GM12873 (cell line): ENCODE results near the gene BOD1L1.

Source experiments
- TF ChIP-seq, protein P1 (sequence below): IDR thresholded peaks from 2 replicates; pipeline ENCODE4 v1.5.1; 2012; ENCODE audit warnings: low read depth, mild to moderate bottlenecking, moderate library complexity, low read length, control low read depth; ENCODE audit not compliant: insufficient read depth; ENCODE audit errors: missing control alignments

The BOD1L1 gene

DNA sequence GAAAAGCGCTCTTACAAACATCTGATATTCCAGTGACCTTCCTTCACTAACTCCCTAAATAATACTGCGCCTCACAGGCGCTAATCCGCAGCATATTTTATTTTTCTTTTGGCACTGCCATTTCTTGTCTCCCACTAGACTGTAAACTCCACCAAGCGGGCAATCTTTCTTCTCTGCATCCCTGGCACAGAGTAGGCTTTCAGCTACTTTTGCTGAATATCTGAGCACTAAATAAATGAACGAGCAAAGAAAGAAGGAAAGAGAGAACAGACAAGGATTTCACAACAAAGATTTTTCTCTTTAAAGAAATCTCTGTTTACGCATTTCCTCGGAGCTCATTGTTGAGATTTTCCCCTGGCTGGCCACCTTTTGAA is 95.9 kb downstream of the BOD1L1 start:
- TF ChIP-seq, protein P1, sequence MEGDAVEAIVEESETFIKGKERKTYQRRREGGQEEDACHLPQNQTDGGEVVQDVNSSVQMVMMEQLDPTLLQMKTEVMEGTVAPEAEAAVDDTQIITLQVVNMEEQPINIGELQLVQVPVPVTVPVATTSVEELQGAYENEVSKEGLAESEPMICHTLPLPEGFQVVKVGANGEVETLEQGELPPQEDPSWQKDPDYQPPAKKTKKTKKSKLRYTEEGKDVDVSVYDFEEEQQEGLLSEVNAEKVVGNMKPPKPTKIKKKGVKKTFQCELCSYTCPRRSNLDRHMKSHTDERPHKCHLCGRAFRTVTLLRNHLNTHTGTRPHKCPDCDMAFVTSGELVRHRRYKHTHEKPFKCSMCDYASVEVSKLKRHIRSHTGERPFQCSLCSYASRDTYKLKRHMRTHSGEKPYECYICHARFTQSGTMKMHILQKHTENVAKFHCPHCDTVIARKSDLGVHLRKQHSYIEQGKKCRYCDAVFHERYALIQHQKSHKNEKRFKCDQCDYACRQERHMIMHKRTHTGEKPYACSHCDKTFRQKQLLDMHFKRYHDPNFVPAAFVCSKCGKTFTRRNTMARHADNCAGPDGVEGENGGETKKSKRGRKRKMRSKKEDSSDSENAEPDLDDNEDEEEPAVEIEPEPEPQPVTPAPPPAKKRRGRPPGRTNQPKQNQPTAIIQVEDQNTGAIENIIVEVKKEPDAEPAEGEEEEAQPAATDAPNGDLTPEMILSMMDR: no peak

DNA sequence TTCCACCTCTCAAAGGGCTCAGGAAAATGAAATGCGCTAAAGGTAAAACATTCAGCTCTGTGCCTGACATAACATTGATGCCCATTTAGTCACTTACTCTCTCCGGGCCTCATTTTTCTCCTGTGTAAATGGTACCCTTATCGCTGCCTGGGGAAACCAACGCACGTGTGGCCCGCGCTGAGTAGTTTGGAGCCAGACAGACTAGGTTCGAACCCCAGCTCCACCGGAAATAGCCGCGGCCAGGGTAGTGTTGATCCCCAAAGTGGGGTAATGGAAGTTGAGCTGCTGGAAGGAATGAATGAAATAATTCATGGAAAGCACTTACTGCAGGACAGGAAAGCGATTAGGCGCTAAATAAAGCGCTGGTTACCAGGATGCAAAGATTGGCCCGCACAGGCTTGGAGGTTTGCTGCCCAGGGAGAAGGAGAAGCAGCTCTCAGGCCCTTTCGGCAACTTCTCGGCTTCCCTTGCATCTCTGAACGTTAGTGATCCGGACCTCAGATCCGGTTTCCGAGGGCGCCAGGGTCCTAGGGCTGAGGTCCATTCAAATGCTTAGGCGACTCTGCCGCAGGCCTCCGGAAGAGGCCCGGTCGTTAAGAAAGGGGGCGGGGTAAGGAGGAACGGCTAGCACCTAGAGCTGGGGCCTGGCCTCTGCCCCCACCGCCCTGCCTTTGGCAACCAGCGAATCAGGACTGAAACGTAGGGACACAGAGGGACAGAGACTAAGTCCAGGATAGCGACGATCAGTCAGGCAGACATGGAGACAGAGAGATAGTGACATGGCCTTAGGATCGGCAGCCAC is 96.5 kb downstream of the BOD1L1 start:
- TF ChIP-seq, protein P1: no peak

DNA sequence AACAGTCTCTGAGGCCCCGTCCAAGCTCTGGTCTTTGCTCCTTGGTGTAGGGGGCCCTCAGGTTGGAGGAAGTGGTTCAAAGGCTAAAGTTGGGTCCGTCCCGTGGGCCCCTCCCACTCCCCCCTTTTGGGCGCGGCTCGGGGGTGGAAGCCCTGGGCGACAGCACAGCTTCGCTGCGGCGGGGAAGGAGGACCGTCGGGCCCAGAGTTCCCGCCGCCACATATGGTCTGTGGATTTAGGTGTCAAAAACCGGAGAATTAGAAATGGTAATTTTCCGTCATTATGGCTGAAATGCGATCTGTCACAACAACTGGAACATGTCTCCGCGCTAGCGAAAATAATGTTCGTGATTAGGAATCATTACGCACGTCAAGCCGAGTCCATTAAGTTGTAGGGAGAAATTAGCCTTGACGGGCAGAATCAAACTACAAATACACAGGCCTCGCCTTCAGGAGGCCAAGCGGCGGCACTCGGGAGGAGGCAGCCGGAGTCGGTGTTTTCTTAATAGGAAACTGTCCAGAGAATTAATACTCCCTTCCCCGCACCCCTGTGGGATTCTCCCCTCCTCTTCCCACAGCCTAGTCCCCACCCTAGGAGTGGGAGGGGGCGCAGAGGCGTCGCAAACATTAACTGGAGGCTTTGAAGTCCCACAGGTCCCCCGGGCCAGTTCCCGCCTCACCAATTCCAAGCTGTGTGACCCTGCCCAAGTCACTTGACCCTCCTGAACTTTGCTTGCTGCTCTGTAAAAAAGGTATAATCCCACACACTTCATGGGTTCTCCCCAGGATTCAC is 98.2 kb downstream of the BOD1L1 start:
- TF ChIP-seq, protein P1: no peak

DNA sequence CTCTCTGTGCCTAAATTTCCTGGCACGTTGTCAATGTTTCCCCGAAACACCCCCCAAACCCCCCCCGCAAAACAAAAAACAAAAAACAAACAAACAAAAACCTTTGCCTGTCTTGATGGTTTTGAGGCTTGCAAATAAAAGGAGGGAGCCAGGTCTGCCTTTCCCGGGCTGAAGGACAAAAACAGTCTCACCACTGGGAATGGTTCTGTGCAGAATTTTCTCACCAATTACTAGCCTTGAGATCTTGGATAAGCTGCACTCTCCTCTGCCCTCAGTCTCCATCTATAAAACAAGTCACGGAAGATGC is 98.8 kb downstream of the BOD1L1 start:
- TF ChIP-seq, protein P1: no peak

DNA sequence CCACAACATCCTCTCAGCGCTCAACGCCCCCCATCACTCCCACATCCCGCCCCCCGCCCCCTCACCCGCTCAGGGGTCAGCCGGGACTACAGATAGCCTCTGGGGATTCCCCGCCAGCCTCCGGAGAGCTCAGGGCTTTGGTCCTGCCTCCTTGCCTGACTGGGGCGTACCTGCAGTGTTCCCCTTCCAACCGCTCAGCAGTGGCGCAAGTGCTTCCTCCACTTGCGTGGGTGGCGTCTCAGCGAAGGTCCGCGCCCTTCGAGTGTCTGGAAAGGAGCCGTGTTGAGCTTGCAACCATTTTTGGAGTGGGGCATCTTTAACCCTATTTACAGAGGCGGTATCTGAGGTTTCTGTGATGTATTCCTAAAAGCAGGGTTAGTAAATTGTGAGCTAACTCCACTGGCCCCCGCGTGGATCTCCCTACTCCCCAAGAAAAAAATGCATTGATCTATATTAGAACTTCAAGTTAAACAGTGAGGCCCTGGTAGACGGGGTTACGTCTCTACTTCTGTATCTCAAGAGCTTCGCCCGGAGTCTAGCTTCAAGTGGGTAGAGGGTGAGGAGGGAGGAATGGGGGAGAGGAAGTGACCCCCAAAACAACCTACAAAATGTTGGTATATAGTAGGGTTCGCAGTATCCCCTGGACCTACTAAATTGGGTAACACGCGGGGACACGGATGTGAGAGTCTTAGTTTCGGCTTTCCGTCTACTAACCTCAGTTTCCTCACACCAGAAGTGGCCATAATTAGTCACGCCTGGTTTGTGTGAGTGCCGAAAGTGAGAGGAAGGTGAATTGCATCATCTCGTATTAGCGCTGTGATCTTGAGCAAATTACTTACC is 99.3 kb downstream of the BOD1L1 start:
- TF ChIP-seq, protein P1: no peak

DNA sequence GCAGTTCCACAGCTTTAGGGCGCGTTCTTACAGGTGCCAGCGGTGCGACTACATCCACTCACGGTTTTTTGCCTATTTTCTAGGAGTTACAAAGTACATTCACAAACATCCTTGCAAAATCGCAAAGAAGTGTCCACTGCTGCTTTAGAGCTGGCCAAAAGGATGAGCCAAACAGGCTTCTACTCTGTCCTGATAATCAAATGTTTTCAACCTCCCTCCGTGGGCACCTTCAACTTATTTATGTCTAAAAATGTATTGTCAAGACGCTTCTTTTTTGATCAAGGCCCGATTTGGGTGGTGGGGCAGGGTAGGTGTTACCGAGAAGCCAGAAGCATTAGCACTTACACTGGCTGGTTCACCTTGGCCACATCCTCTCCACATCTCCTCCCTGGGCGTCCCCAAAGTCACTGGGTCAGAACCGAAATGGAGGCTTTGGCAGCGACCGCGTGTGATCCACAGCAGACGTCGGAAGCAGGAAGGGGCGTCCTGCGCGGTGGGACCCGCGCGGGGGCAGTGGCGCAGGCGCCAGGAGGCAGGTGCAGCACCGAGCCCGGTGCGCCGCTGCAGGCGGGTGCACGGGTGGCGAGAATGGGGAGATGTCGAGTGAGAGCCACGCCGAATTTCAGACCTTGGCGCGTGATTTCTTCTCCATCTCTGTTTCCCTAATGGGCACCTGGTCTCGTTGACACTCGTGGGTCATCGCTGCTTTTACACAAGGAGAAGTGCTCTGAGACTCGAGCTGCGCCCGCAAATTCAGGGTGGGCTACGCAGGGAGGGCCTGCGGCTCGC is 100.1 kb downstream of the BOD1L1 start:
- TF ChIP-seq, protein P1: no peak

DNA sequence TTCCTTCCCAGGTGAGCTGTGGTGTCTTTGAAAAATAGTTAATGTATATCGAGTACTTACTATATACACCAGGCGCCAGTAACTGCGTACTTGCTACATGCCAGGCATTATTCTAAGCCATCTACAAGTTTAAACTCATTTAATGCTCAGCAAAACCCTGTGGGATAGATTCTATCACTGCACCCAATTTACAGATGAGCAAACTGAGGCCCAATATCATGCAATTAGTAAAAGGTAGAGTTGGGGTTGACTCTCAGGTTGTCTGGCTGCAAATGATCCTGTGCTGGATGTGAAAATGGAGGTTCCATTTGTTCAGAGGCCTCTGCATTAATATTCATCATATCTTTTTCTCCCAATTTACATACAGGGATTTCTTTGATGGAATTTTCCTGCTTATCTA is 100.9 kb downstream of the BOD1L1 start:
- TF ChIP-seq, protein P1: no peak
